ENCODE measurements around the gene HNRNPM.
"Not testable (repeated sequence)": the region's sequence is repeated elsewhere in the genome, so short reads cannot be mapped to it uniquely, and the experiment has no call there.

HNRNPM gene

GRCh38 chr19:8513687-8514504 lies 69.1 kb downstream of the HNRNPM start, which contains the start of gene ZNF414:
Gene ZNF414 (minus strand): TSS chr19:8514167. CDS start chr19:8514046, 121 bp downstream.
- H3K4me3 Mint-ChIP-seq = peak within 1 kb of the TSS; percentile 92 to 97 (median 95)
- H3K27ac Mint-ChIP-seq = peak within 1 kb of the TSS; percentile 97 to 99 (median 99)
- H3K36me3 Mint-ChIP-seq (ENCODE audit: low read depth) = peaks cover 4% of the 10 kb centered on the region
- no peaks in the 10 kb centered on the region for H3K9me3 Mint-ChIP-seq
- TF ChIP-seq, protein P1, sequence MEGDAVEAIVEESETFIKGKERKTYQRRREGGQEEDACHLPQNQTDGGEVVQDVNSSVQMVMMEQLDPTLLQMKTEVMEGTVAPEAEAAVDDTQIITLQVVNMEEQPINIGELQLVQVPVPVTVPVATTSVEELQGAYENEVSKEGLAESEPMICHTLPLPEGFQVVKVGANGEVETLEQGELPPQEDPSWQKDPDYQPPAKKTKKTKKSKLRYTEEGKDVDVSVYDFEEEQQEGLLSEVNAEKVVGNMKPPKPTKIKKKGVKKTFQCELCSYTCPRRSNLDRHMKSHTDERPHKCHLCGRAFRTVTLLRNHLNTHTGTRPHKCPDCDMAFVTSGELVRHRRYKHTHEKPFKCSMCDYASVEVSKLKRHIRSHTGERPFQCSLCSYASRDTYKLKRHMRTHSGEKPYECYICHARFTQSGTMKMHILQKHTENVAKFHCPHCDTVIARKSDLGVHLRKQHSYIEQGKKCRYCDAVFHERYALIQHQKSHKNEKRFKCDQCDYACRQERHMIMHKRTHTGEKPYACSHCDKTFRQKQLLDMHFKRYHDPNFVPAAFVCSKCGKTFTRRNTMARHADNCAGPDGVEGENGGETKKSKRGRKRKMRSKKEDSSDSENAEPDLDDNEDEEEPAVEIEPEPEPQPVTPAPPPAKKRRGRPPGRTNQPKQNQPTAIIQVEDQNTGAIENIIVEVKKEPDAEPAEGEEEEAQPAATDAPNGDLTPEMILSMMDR (IDR thresholded peaks at IDR 0.05; ENCODE audit: unreplicated experiment in 3 of 3) = no peak
- peaks cover 10% of the 10 kb centered on the region for H3K4me1 Mint-ChIP-seq
- peaks cover 5% of the 10 kb centered on the region for H3K27me3 Mint-ChIP-seq (ENCODE audit: low read depth)

DNA sequence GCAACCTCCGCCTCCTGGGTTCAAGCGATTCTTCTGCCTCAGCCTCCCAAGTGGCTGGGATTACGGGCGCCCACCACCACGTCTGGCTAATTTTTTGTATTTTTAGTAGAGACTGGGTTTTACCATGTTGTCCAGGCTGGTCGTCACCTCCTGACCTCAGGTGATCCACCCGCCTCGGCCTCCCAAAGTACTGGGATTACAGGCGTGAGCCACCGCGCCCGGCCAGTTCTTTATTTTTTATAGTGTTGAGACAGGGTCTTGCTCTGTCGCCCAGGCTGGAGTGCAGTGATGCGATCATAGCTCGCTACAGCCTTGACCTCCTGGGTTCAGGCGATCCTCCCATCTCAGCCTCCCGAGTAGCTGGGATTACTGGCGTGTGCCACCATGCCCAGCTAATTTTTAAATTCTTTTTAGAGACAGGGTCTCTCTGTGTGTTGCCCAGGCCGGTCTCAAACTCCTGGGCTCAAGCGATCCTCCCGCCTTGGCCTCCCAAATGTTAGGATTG lies 69.8 kb downstream of the HNRNPM start:
- not testable (repeated sequence) for H3K36me3 Mint-ChIP-seq (ENCODE audit: low read depth); H3K27me3 Mint-ChIP-seq (ENCODE audit: low read depth); H3K4me1 Mint-ChIP-seq; H3K9me3 Mint-ChIP-seq
- peak overlapping the region; percentile 97 to 99 (median 99) for H3K27ac Mint-ChIP-seq
- H3K4me3 Mint-ChIP-seq = peak overlapping the region; percentile 92 to 97 (median 95)

DNA sequence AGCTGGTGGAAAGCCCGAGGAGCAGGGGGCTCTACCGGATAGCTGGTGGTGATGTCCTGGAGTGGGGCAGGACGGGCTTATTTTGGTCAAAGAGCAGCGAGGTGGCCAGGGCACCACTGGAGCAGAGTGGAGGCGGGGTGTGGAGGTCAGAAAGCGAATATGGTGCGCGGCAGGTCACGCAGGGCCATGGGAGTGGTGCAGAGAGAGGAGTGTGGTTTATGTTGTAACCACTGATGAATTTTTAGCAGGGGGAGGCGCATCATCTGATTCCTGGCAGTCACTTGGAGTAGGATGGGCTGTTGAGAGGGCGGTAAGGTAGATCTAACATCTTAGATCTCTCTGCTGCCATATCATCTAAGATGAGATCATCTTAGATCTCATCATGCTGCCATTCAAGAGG lies 70.5 kb downstream of the HNRNPM start:
- Mint-ChIP-seq H3K9me3 (no peaks in the 10 kb centered on the region), H3K4me3 (peak overlapping the region; percentile 76 to 97 (median 95)), H3K36me3 (ENCODE audit: low read depth) (peaks cover 4% of the 10 kb centered on the region), H3K27ac (peak overlapping the region; percentile 38 to 88 (median 62)), H3K27me3 (ENCODE audit: low read depth) (peaks cover 5% of the 10 kb centered on the region), H3K4me1 (peaks cover 10% of the 10 kb centered on the region)
- TF ChIP-seq, protein P1 (IDR thresholded peaks at IDR 0.05; ENCODE audit: unreplicated experiment in 3 of 3) = no peak

- Mint-ChIP-seq H3K4me1 (peaks cover 10% of the 10 kb centered on the region), H3K27me3 (ENCODE audit: low read depth) (peaks cover 5% of the 10 kb centered on the region), H3K36me3 (ENCODE audit: low read depth) (peaks cover 4% of the 10 kb centered on the region), H3K27ac (peak overlapping the region in 2 of 3 experiments; percentile 23 to 75), H3K4me3 (peak overlapping the region in 2 of 3 experiments; percentile 49 to 58), H3K9me3 (no peaks in the 10 kb centered on the region)
- TF ChIP-seq, protein P1 (IDR thresholded peaks at IDR 0.05; ENCODE audit: unreplicated experiment in 3 of 3) = no peak
These were observed 73.0 kb downstream of the HNRNPM start for GRCh38 chr19:8517551-8518442.

GRCh38 chr19:8518536-8518935 lies 73.8 kb downstream of the HNRNPM start:
- H3K27ac Mint-ChIP-seq = peak overlapping the region in 1 of 3 experiments; percentile 23
- H3K9me3 Mint-ChIP-seq = no peaks in the 10 kb centered on the region
- peaks cover 6% of the 10 kb centered on the region for H3K4me1 Mint-ChIP-seq
- peaks cover under 1% of the 10 kb centered on the region for H3K36me3 Mint-ChIP-seq (ENCODE audit: low read depth)
- H3K4me3 Mint-ChIP-seq = no peak overlapping the region
- peaks cover 5% of the 10 kb centered on the region for H3K27me3 Mint-ChIP-seq (ENCODE audit: low read depth)
- TF ChIP-seq, protein P1 (IDR thresholded peaks at IDR 0.05; ENCODE audit: unreplicated experiment in 3 of 3) = no peak

- no peaks in the 10 kb centered on the region for H3K4me1 Mint-ChIP-seq
- H3K36me3 Mint-ChIP-seq (ENCODE audit: low read depth) = no peaks in the 10 kb centered on the region
- H3K9me3 Mint-ChIP-seq = no peaks in the 10 kb centered on the region
- no peak overlapping the region for H3K27ac Mint-ChIP-seq
- peaks cover 5% of the 10 kb centered on the region for H3K27me3 Mint-ChIP-seq (ENCODE audit: low read depth)
- TF ChIP-seq, protein P1 (IDR thresholded peaks at IDR 0.05; ENCODE audit: unreplicated experiment in 3 of 3) = no peak
- H3K4me3 Mint-ChIP-seq = no peak overlapping the region
These were observed 74.6 kb downstream of the HNRNPM start for GRCh38 chr19:8519388-8519787.

Measured in nephron (organoid).